HG02759 (cell line): ENCODE results near the gene ARL16.

Experiments
- ATAC-seq: cut with Tn5 transposase; IDR thresholded peaks from one replicate; pipeline ENCODE4 v1.9.1; 2021; ENCODE audit warnings: mild to moderate bottlenecking, moderate library complexity; ENCODE audit not compliant: unreplicated experiment

The ARL16 gene

DNA sequence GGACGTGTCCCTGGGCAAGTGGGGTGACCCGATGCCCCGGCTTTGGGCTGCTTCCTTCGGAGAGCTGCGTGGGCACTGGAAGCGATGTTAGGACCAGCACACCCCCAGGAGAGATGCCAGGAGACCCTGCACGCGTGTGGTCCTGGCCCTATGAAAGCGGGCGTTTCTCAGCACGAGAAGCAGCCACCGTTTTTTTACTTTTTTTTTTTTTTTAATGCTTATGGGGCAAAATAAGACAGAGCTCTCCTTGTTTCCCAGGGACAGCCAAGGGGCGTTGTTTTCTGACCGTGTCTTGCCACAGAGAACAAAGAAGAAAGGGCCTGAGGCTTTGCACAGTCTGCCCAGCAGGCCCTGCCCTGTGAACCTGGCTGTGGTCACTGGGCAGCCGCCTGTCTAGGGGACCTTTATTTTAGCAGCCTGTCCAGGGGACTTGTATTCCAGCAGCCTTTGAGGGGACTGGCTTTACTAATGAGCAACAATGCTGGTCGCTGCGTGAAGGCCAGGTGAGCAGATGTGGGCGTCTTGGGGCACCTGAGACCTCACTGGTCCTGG, 29.5 kb upstream of the ARL16 start:
- no peak for ATAC-seq

DNA sequence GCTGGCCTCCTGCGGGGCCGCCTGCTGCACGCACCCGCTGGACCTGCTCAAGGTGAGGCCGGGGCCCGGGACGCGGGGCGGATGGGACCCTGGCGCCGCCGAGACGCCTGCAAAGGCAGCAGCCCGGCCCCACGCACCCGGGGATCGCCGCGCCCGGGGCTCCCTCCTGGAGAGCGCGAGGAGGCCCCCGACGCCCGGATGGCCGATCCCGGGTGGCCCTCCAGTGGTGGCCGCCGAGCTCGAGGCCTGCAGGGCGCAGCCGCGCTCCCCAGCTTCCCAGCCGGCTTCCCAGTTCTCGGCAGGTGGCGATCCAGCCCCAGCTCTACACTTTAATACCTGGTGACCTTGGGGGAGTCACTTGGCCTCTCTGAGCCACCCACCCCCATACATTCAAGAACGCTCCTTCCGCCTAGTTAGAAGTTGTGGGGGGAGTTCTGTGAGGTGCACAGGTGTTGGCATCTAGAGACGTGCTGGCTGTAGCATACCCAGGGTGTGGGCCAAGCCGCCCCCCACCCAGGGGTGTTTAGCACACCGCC, 28.9 kb upstream of the ARL16 start:
- ATAC-seq: peak; percentile 17

DNA sequence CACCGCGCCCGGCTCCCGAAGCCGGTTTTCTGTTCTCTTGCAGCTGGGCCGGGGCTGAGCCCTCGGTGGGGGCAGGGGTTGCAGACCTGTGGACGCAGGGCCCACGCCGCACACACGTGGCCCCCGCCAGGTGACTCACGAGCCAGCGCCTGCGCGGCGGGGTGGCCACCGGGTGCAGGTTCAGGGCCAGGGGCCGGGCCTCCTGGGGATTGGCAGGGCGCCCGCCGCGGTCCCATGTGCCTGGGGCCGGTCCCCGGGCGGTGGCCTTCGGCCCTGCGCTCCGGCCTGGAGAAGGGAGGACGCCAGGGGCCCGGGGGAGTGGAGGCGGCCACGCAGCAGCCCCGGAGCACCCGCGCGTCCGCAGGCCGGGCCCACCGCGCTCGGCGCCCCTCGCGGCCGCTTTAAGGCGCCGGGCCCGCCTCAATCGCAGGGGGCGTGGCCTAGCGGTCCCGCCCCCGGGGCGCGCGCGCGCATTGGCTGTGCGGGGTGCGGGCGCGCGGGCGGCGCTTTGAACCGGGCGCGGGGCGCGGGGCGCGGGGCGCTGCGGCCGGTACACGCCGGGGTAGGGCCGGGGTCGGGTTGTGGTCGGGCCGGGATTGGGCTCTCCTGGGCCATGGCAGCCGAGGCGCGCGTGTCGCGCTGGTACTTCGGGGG, 28.3 kb upstream of the ARL16 start, which contains the start of gene SLC25A10:
TSS of gene SLC25A10 (plus strand) at position 471 of the 654 bp plus-strand sequence. CDS start at position 614, 143 bp downstream.
- peak; percentile 78 for ATAC-seq

DNA sequence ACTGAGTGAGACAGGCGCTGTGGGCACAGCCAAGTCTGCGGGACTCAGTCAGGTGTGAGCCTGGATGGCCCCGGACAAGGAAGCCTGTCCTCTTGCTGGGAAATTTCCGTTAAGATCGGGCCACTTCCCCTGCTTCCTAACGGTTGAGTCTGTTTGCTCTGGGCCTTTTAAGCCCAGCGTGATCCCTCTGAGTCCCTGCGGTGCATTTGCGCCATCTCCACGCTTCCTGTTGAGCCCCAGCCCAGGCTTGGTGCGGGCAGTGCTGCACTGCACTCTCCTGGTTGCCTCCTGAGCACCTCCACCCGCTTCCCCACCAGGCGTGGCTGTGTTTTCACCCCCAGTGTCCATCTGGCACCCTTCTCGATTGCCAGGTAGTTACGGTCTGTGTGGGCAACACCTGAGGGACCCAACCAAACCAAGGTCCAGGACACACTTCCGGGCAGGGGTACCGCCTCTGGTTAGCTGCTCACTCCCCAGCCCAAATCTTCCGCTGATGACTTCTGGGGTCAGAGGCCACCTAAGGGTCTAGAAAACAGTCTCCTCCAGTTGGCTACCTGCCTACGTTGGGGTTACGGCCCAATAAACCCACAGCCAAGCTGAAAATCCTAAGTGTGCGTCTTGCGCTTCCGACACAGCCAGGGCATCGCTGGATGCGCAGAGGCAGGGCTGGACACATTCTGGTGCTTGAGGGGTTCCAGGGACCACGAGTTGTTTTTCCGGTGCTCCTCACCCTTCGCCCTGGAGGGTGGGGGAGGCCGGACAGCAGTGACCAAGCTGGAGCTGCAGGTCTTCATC, 27.1 kb upstream of the ARL16 start:
- ATAC-seq: no peak

DNA sequence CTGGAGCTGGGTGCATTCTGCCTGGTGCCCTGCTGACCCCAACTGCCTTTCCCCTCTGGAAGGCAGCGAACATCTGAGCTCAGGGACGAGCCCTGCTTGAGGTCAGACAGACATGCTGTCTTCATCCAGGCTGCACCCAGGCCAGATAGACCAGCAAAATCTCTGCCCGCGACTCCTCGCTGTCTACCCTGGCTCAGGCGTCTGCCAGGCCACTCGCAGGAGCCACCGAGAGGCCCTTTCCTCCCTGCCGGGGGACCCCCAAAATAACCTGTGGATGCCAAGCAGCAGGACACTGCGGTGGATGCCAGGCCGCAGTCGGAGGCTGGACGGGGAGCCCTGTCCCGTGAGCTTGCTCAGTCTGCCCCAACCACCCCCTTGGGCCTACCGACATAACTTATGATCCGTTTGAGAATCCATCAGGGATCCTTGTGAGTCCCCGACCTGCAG, 25.2 kb upstream of the ARL16 start:
- no peak for ATAC-seq

DNA sequence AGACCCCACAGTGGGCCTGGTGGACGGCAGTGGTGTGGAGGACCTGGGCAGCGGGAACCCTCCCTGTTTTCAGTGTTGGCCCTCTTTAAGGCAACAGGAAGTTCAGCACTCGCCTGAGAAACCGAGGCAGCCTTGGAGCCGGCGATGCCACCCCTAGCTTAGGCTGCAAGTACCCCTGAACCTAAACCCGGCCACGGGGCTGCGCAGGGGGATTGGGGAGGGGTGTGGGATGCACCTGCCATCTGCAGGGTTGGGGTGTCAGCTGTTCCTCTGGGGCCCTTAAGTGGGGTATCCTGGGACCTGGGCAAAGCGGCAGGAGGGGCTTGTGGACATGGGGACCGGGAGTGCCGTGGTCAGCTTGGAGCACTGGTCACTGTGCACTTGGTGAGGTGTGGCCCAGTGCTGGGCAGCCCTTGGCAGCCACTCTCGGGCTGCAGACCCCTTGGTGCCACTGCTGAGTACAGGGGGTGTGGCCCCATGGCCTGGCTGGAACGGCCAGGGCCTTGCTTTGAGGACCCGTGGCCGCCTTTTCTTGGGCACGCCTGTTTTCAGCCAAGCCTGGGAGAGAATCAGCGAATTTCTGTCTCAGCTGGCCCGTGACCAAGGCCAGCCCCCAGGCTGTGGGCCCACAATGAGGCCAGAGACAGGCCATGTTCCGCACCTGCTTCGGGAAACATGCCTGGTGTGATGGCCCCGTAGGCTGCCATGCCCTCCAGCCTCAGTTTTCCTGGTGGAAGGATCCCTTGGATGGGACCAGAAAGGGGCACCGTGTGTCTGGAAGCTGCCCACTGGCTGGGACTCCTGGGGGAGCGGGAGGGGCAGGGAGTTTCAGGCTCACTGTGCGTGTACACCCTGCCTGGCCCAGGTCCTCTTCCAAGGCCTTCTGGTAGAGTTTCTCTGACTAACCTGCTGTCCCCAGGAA, 24.4 kb upstream of the ARL16 start:
- ATAC-seq: no peak

DNA sequence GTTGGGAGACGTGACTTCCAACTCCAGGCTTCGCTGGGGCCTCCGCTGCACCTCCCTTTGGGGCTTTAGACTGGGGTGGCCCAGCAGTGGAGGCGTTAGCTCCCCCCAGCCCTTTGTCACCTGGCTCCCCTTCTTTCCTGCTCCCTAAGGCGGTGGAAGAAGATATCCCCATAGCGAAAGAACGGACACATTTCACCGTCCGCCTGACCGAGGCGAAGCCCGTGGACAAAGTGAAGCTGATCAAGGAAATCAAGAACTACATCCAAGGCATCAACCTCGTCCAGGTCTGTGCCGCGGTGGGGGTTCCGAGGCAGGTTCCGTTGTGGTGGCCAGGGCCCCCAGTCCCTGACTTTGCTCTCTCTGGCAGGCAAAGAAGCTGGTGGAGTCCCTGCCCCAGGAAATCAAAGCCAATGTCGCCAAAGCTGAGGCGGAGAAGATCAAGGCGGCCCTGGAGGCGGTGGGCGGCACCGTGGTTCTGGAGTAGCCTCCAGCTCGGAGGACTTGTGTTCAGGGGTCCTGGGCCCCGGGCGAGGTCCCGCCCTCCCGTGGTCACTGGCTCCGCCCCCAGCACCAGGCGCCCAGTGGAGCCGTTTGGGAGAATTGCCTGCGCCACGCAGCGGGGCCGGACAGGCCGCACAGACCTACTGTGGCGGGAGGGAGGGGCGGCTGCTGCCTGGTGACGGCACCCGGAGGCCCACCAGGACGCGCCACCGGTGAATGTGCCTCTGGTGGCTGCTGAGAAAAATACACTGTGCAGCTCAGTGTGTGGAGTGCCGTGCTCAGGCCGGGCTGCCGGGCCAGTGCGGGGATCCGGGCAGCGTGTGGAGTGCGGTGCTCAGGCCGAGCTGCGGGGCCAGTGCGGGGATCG, 23.4 kb upstream of the ARL16 start:
- ATAC-seq: no peak

DNA sequence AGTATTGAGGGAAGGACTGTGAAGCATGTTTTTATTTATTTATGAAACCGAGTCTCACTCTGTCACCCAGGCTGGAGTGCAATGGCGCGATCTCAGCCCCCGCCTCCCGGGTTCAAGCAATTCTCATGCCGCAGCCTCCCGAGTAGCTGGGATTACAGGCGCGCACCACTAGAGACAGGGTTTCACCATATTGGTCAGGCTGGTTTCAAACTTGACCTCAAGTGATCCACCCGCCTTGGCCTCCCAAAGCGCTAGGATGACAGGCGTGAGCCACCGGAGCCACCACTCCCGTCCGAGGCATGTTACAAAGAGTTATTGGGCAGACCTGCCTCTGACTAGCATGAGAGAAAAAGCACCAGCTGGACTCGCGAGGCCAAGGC, 22.6 kb upstream of the ARL16 start:
- no peak for ATAC-seq

DNA sequence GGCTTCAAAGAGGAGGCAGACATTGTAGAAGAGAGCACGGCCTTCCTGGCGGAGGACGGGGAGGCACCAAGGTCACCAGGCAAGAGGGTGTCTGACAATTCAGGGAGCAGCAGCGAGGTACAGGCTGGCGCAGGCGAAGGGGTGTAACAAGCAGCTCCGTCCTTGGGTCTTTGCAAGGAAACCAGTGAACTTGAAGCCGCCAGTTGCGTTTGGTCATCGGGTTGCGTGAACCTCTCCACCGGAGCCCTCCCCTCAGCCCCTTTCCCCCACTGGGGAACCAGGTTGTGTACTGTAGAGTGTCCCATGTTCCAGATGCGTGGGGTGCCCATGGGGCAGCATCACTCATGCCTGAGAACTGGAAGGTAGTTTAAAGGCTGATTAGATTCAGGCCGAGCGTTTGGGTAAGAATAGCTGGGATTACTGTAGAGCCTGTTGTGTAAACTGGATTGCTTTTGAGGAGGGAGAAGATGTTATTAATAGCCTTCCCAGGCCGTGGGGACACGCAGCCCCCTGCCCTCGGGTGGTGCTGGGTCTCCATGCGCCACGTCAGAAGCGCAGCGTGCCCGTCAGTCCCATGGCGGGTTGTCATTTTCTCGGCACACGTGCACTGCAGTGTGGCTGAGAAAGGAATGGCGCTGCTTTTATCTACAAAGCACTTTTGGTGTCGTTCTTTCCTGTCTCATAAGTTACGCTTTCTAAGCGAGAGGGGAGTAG, 22.1 kb upstream of the ARL16 start:
- ATAC-seq: no peak

DNA sequence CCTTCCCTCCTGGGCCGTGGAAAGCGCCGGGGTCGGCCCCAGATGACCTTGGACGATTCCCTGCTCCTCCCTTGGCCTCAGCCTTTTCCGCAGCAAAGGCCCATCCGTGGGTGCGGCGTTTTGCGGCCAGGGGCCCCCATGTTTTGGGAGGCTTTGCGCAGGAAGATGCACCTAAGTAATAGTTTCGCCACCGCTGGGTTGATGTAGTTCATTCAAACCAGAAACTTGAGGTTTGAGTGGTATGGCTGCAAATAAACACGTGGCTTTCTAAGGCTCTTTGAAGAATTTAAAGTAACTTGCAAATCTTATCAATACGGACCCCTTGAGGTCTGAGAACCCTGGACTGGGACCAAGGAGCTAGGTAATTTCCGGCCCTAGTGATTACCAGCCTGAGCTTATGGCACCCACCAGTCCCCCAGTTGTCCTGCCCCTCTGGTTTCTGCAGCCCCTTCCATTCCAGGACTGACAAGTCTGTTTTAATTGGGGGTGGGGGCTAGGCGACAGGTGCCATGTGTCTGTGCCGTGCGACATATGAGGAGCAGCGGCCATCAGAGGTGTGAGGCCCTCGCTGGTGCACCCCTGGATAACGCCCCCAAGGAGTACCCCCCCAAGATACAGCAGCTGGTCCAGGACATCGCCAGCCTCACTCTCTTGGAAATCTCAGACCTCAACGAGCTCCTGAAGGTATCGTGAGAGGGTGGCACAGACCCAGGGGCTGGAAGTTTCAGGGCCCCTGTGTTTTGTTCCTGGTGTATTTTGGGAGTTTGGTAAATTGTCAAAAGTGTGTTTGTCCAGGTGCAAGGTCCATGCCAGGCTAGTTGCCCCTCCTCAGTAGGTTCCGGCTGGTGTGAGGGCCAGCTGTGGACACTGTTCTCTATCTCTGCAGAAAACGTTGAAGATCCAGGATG, 20.4 kb upstream of the ARL16 start:
- ATAC-seq: no peak

DNA sequence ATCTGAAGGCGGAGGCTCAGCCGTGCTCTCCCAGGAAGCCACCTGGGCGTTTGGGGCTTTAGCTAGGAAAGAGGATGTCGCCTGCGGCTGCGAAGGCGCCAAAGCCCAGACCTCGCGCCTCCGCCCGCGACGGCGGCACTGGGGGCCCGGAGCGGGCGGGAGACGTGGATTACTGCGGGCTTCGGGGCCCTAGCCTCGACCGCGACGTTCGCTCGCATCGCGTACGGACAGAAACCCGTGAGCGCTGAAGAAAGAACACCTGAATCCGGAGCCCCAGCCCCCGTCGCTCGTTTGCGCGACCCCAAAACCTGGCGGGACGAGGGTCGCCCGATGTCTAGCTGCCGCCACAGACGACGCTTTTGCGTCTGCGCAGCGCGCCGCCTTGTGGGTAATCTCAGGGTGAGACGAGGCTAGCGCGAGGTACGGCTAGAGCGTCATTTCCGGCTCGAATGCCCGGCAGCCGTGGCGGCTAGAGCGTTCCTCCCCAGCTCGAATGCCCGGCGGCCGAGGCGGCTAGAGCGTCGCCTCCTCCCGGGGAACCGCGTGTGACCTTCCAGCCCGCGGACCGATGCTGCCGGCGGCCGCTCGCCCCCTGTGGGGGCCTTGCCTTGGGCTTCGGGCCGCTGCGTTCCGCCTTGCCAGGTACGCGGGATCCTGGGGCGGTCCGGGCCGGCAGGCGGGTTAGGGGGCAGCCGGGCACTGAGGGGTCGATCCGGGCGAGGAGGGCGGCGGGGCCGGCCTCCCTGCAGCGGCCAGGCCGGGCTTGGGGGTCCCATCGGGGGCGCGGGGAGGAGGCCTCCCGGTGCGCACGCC, 19.5 kb upstream of the ARL16 start, which contains the start of gene MRPL12:
TSS of gene MRPL12 (plus strand) at position 434 of the 813 bp plus-strand sequence. CDS start at position 569, 135 bp downstream.
- peak; percentile 87 for ATAC-seq

DNA sequence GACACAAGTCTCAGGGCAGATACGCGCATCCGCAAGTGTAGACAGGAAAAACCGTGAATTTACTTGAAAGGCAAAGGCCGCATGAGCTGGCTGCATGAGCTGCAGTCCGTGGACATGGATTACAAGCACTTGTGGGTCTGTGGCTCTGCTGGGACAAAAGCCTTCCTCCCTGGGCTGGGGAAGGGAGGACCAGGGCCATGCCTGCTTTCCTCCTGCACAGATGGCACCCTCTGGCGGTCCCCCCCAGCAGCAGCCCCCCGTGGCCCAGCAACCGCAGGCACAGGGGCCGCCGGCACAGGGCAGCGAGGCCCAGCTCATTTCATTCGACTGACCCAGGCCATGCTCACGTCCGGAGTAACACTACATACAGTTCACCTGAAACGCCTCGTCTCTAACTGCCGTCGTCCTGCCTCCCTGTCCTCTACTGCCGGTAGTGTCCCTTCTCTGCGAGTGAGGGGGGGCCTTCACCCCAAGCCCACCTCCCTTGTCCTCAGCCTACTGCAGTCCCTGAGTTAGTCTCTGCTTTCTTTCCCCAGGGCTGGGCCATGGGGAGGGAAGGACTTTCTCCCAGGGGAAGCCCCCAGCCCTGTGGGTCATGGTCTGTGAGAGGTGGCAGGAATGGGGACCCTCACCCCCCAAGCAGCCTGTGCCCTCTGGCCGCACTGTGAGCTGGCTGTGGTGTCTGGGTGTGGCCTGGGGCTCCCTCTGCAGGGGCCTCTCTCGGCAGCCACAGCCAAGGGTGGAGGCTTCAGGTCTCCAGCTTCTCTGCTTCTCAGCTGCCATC, 17.9 kb upstream of the ARL16 start:
- ATAC-seq: no peak

DNA sequence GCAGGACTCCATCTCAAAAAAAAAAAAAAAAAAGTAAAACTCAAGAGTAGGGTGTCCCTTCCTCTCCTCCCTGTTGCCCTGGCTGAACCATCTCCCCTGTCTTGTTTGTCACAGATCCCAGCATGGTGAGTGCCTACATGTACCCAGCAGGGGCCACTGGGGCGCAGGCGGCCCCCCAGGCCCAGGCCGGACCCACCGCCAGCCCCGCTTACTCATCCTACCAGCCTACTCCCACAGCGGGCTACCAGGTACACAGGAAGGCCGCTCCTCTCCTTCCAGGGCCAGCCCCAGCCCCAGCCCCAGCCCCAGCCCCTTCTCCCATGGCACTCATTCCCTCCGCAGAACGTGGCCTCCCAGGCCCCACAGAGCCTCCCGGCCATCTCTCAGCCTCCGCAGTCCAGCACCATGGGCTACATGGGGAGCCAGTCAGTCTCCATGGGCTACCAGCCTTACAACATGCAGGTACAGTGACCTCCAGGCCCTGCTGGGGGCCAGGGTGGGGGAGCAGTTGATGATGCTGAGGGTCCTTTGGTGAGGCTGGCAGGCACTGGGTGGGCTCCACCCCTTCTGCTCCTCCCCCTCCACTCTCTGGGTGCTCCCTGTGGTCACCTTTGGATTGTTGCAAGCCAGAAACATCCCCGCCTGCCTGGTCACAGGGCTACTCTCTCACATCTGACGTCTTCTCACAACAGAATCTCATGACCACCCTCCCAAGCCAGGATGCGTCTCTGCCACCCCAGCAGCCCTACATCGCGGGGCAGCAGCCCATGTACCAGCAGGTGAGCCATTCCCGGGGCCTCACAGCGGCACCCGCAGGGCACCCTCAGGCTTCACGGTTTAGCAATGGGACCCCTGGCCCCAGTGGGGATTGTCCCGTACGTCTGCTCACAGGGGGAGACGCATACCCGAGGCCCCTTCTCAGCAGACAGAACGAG, 17.0 kb upstream of the ARL16 start:
- ATAC-seq: no peak

DNA sequence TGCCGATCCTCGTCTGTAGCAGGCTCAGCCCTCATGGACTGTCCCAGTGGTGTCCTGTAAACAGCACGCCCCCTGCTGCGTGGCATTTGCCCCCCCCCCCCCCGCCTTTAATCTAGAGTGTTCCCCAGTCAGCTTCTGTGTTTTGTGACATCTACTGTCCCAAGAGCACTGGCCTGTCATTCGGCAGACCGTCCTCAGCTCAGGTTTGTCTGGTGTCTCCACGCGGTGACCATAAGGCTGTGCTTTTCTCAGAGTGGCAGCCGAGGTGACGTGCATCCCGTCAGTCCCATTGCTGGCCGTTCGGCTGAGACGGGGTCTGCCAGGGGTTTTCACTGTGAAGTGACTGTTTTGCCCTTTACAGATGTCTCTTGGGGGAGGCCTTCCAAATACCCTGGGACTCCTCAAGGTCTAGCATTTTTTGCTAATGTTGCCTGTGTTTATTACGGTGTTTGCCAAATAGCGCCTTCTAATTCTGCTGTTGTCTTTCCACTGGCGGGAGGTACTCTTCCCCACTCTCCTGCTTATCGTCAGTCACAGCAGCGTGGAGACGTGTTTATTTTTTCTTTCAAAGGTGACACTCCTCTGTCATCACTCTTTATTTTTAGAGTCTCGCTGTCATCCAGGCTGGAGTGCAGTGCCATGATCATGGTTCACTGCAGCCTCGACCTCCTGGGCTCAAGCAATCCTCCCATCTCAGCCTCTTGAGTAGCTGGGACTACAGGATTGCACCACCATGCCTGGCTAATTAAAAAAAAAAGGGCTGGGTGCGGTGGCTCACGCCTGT, 13.9 kb upstream of the ARL16 start:
- no peak for ATAC-seq
